ENCODE measurements around the gene SLC51A.

DNA sequence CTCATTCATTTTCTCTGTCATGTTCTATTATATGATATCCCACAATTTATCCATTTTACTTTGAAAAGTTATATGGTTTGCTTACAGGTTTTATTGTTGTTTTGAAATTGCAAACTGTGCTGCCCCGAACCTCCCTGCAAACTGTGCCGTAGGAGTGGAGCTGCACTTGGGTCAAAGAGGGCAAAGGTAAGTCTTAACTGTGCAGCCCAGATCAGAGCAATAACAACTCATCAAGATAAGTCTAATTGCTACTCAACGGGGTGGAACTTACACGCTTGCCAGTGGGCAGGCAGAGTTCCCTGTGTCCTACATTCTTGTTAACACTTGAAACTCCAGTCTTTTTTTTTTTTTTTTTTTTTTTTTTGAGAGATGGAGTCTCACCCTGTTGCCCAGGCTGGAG is 38.4 kb upstream of the SLC51A start:
- TF ChIP-seq, protein P1, sequence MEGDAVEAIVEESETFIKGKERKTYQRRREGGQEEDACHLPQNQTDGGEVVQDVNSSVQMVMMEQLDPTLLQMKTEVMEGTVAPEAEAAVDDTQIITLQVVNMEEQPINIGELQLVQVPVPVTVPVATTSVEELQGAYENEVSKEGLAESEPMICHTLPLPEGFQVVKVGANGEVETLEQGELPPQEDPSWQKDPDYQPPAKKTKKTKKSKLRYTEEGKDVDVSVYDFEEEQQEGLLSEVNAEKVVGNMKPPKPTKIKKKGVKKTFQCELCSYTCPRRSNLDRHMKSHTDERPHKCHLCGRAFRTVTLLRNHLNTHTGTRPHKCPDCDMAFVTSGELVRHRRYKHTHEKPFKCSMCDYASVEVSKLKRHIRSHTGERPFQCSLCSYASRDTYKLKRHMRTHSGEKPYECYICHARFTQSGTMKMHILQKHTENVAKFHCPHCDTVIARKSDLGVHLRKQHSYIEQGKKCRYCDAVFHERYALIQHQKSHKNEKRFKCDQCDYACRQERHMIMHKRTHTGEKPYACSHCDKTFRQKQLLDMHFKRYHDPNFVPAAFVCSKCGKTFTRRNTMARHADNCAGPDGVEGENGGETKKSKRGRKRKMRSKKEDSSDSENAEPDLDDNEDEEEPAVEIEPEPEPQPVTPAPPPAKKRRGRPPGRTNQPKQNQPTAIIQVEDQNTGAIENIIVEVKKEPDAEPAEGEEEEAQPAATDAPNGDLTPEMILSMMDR (IDR thresholded peaks at IDR 0.05): no peak
- no peak for TF ChIP-seq POLR2A (IDR thresholded peaks at IDR 0.05)

All from uterus (tissue), 2 donors.